GM21515 (cell line): Measurements from ENCODE around the gene PHIP.

Source experiments
- ATAC-seq: cut with Tn5 transposase; IDR thresholded peaks from one replicate; pipeline ENCODE4 v1.9.1; 2021; ENCODE audit not compliant: unreplicated experiment

PHIP gene

DNA sequence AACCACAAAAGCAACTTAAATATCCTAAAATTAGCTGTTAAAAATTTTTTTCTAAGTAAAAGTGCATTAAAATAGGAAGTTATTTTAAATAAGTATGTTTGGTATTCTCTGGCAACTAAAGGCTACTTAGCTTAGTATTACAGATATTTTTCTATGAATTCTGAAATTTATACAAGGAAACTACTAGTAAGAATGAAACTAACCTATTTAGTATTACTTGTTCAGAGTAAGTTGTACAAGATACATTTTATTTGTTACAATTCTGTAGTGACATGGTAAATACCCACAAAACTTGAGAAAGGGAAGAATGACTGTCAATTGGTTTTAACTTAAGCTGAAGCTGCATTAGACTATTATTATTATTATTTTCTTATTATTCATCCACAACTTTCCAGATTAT lies 6.5 kb downstream of the PHIP start:
- ATAC-seq, result peak; percentile 27

- peak; percentile 72 for ATAC-seq
These were observed 7.7 kb downstream of the PHIP start for GRCh38 chr6:79070206-79070825.

DNA sequence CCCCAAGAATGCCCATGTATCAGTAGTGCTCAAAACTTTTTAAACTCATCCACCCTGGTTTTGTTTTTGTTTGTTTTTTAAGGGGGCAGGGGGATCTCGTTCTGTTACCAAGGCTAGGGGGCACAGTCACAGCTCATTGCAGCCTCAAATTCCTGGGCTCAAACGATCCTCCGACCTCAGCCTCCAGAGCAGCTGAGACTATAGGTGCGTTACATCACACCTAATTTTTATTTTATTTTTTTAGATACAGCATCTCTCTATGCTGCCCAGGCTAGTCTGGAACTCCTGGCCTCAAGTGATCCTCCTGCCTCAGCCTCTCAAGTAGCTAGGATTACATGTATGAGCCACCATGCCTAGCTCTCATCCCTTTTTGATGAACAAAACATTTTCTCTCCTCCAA lies 11.2 kb downstream of the PHIP start:
- no peak for ATAC-seq

DNA sequence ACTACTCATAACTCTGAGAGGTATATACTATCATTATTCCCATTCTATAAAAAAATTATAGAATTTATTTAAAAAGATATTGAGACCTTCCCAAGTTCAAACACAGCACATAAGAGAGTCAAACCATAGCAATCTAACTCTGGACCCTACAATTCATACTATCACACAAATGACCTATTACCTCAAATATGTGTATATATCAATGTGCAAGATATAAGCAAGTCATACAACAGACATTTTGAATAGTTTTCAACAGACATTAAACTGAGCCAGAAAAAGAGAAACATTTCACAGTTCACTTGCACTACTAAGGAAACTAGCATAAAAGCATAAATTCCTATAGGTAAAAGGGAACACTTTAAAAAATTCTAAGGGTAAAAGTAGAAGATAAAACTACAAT lies 11.7 kb downstream of the PHIP start:
- no peak for ATAC-seq

GRCh38 chr6:79065232-79065631 lies 12.8 kb downstream of the PHIP start:
- no peak for ATAC-seq

DNA sequence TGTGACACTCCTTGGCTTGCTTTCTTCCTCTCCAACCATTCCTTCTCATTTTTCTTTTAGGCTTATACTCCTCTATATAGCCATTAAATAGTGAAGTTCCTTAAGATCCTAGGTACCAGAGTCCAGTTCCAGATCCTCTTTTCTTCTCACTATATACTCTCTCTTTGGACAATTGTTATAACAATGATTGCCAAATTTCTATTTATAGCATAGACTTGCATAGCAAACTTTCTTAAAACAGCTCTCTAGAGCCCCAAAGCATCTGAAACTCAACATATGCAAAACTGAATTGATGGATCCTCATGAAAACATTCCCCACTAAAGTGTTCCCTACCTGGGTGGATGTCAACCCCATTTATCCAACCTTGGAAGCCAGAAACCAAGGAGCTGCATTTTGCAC lies 13.4 kb downstream of the PHIP start:
- ATAC-seq, result no peak

DNA sequence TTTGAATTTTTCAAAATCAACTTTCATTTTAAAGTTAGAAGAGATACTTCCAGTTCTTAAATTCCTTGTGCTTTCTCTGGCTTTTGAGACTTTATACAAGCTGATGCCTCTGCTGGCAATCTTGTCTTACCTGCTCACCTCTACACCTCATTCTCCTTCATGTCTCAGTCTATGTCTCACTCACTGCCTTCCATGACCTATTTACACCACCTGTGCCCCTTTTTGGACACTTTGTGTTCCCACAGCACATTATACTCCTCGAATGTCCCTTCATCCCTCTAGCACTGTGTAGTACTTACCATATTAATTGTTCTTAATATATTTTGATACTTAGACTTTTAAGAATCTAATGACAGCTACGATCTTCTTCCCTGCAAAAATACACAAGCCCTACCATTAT lies 15.3 kb downstream of the PHIP start:
- ATAC-seq, result no peak

GRCh38 chr6:79057746-79058145 lies 20.3 kb downstream of the PHIP start:
- no peak for ATAC-seq

GRCh38 chr6:79056226-79056625 lies 21.8 kb downstream of the PHIP start:
- no peak for ATAC-seq

DNA sequence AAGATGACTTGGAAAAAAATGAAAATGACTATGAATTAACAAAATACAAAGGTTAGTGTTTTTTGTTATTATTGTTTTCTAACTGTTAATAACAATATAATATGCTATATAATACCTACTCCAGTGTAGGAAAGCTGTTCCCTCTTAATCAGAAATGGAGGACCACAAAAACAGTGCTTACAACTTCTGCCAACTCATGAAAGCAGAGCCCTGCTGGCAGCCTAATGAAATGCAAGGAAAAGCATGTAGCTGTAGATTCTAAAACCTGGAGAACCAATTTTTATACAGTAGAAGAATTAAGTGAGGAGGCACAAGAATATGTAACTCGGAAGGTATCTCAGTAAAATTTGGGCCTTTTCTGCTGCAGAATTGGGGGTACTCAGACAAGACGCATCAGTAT lies 29.4 kb downstream of the PHIP start:
- ATAC-seq, result no peak

DNA sequence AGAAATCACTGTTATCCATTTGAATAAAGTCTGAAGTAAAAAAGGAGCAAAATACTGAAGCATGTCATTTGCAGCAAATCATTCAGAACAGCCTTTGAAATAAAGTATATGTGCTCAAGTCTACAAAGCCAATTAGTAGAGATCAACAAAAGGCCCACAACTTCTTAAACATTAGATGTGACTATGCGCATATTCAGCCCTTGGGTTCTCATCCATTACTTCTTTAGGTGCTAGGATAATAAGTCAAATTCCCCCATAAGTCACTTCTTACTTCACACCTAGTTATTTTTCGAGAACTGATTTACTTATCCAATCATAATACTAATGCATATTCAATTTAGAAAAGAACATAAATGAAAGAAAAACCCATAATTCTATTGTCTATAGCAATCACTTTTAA lies 31.0 kb downstream of the PHIP start:
- ATAC-seq, result no peak

- no peak for ATAC-seq
These were observed 32.1 kb downstream of the PHIP start for GRCh38 chr6:79045966-79046365.

DNA sequence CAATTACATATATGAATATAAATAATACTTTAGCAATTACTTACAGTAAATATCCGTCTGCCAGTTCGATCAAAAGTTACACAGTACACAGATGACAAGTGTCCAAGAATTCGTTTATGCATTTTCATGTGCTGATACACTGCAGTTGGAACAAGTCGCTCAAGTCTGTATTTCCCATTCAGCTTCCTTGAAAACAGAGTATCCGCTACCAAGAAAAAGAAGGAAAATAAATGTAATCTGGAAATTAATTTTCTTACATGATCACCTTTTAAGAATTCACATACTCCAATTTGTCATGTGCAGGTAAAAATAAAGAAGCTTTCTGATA lies 35.3 kb downstream of the PHIP start:
- no peak for ATAC-seq

- peak; percentile 84 for ATAC-seq
These were observed 35.8 kb downstream of the PHIP start for GRCh38 chr6:79042088-79042798.

GRCh38 chr6:79040083-79040482 lies 38.0 kb downstream of the PHIP start:
- no peak for ATAC-seq

DNA sequence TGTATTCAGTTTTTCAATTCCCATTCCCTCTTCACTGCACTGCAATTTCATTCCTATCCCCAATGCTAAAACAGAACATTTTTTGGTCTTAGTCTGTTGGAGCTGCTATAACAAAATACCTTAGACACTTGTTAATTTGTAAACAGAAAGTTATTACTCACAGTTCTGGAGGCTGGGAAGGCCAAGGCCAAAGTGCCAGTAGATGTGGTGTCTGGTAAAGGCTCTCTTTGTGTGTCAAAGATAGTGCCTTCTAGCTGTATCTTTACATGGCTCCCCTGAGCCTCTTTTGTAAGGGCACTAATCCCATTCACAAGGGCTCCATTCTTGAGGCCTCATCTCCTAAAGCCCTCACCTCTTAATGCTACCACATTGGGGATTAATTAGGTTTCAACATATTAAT lies 40.0 kb downstream of the PHIP start:
- no peak for ATAC-seq

DNA sequence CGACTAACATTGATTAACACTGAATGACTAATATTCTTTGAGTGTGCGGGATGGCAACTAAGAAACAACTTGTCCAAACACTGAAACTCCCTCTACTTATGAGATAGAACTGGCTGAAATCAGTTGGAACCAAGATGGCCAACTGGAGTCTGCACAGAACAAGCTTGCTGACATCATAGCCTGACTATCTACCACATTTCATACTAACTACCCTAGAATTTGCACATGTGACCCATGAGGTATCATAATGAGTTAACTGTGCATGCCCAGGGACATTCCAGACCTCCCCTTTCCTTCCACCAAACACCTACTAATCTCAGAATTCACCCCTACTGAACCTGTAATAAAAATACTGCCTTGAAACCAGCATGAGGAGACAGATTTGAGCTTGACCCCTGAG lies 43.2 kb downstream of the PHIP start:
- no peak for ATAC-seq

GRCh38 chr6:79033279-79033678 lies 44.8 kb downstream of the PHIP start:
- ATAC-seq, result no peak

- ATAC-seq, result no peak
These were observed 46.0 kb downstream of the PHIP start for GRCh38 chr6:79031821-79032590.

- no peak for ATAC-seq
These were observed 47.5 kb downstream of the PHIP start for GRCh38 chr6:79030511-79030910.

DNA sequence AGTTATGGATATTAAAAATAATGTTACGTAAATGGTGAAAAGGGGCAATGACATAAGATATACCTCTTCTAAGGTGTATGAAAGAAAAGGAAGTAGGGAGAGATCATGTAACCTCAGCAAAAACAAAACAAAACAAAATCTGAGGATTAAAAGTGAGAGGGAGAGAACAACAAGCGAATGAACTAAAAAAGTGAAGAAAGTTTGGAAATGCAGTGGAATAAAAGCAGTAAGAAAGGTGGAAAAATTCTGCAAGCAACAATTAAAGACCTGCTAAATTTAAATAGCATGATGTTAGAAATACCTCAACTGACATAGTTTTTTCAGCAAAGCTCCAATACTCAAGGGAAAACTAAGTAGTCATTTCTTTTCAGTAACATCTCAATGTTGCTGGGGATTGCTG lies 48.0 kb downstream of the PHIP start:
- no peak for ATAC-seq

GRCh38 chr6:79028641-79029314 lies 49.3 kb downstream of the PHIP start:
- no peak for ATAC-seq
